Uterus (tissue), 4 donors: ENCODE measurements around the gene CDH22. TPM values are rescaled to one million over a fixed set of nuclear protein-coding genes. Genes with fewer than 3 reads are reported as not detected.

Experiments
- DNase-seq, 2 donors: peaks; one replicate each; pipeline ENCODE4 v3.0.0-alpha.2; 2019 to 2020
- H3K27ac ChIP-seq, 2 donors: fragments of 200-600 bp; sonication (generic); 1 replicate in 1 of 2; 2 replicates in 1 of 2; pipeline ENCODE4 v1.5.1; 2016 to 2018
- H3K27me3 ChIP-seq, 2 donors: fragments of 200-600 bp; sonication (generic); one replicate each; pipeline ENCODE4 v1.5.1; 2018 to 2019; ENCODE audit warnings: control low read depth in 1 of 2
- H3K36me3 ChIP-seq, 2 donors: fragments of 200-600 bp; sonication (generic); one replicate each; pipeline ENCODE4 v1.5.1; 2019; ENCODE audit warnings: control low read depth in 1 of 2
- H3K4me1 ChIP-seq, 2 donors: fragments of 200-600 bp; sonication (generic); one replicate each; pipeline ENCODE4 v1.5.1; 2018 to 2019; ENCODE audit warnings: control low read depth in 1 of 2
- H3K4me3 ChIP-seq, 2 donors: fragments of 200-600 bp; sonication (generic); 1 replicate in 1 of 2; 2 replicates in 1 of 2; pipeline ENCODE4 v1.5.1; 2018 to 2019; ENCODE audit warnings: mild to moderate bottlenecking in 1 of 2
- H3K9me3 ChIP-seq, 2 donors: fragments of 200-600 bp; sonication (generic); one replicate each; pipeline ENCODE4 v1.5.1; 2019; ENCODE audit warnings: control low read depth in 1 of 2
- POLR2A ChIP-seq, 2 donors: fragments of 450-650 bp; IDR thresholded peaks; one replicate each; pipeline ENCODE4 v1.6.1; 2016; ENCODE audit warnings: antibody characterized with exemption in 2 of 2, mild to moderate bottlenecking in 1 of 2, moderate library complexity in 1 of 2
- intact Hi-C: fragments of 100-400 bp; cut with DNase I; formaldehyde crosslinking; loops from one replicate; pipeline ENCODE4 v1.15.1; 2023; ENCODE audit warnings: low total_unique reads
- total RNA-seq, 4 donors: library from RNA; depleted of rRNA in 3 of 4; stranded (reverse); fragments of >200 nt in 3 of 4; gene quantifications; one replicate each; pipeline versions ENCODE4 v1.1.0 to v1.2.4, GENCODE V29; 2014 to 2023
- TF ChIP-seq, protein P1 (sequence below), 4 experiments: fragments of 200-600 bp in 2 of 4; fragments of 450-650 bp in 2 of 4; sonication (generic) in 2 of 4; IDR thresholded peaks; one replicate each; pipeline ENCODE4 v1.5.1; 2016 to 2019; ENCODE audit warnings: antibody characterized with exemption in 4 of 4, mild to moderate bottlenecking in 2 of 4, moderate library complexity in 1 of 4
- donor health status: DM: yes; HTN: yes; CAD: no.

Gene CDH22
- total RNA-seq, 4 donors from 2014 or later: 0.48 to 0.49 TPM; not detected in 2

- no peak overlapping the region for H3K4me3 ChIP-seq
- H3K4me1 ChIP-seq: no peaks in the 10 kb centered on the region
- H3K27ac ChIP-seq: no peak overlapping the region
- TF ChIP-seq, protein P1, sequence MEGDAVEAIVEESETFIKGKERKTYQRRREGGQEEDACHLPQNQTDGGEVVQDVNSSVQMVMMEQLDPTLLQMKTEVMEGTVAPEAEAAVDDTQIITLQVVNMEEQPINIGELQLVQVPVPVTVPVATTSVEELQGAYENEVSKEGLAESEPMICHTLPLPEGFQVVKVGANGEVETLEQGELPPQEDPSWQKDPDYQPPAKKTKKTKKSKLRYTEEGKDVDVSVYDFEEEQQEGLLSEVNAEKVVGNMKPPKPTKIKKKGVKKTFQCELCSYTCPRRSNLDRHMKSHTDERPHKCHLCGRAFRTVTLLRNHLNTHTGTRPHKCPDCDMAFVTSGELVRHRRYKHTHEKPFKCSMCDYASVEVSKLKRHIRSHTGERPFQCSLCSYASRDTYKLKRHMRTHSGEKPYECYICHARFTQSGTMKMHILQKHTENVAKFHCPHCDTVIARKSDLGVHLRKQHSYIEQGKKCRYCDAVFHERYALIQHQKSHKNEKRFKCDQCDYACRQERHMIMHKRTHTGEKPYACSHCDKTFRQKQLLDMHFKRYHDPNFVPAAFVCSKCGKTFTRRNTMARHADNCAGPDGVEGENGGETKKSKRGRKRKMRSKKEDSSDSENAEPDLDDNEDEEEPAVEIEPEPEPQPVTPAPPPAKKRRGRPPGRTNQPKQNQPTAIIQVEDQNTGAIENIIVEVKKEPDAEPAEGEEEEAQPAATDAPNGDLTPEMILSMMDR (IDR thresholded peaks at IDR 0.05): no peak
- no peak for TF ChIP-seq POLR2A (IDR thresholded peaks at IDR 0.05)
- H3K27me3 ChIP-seq: peaks cover 0 to 3% of the 10 kb centered on the region in 2 donors
- no peak for DNase-seq
- no peaks in the 10 kb centered on the region for H3K36me3 ChIP-seq
- intact Hi-C loops: no loop called here
- H3K9me3 ChIP-seq: no peaks in the 10 kb centered on the region
Measured at GRCh38 chr20:46161921-46162320, 146.4 kb downstream of the CDH22 start.

GRCh38 chr20:46160661-46161060, 147.6 kb downstream of the CDH22 start:
- TF ChIP-seq, protein P1 (IDR thresholded peaks at IDR 0.05): no peak
- TF ChIP-seq POLR2A (IDR thresholded peaks at IDR 0.05): no peak
- Histone ChIP-seq H3K4me1 (no peaks in the 10 kb centered on the region), H3K27me3 (peaks cover 0 to 3% of the 10 kb centered on the region in 2 donors), H3K27ac (no peak overlapping the region), H3K9me3 (no peaks in the 10 kb centered on the region), H3K36me3 (no peaks in the 10 kb centered on the region), H3K4me3 (no peak overlapping the region)
- DNase-seq: no peak
- intact Hi-C loops: no loop called here

DNA sequence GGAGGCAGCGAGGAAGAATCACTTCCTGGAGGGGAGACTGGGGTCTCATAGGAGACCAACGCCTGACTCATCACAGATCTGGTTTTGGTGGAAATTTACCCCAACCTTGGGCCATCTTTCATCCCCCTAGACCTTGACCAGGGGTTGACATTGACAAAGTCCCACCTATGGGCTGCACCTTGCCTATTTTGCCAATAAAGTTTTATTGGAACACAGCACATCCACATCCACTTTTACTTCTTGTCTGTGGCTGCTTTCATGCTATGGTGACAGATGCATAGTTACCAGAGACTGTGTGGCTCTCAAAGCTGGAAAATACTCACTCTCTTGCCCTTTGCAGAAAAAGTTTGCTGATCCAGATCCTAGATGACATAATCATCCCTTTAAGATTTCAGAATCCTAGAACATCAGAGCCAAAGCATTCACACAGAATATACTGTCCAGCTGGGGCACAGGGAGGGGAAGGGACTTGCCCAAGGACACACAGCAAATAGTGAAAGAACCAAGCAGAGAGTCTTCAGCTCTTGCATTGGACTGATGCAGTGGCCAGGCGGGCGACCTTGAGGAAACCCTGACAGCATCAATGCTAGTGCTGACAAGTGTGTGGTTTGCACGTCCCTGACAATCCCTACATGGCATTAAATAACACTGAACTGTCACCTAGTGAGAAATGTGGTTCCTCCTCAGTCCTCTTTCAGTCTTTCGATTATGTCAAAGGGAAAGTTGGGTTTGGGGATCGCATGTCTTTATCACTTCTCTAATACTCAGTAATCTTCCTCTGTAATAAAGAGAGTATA, 149.0 kb downstream of the CDH22 start:
- H3K9me3 ChIP-seq: no peaks in the 10 kb centered on the region
- TF ChIP-seq, protein P1 (IDR thresholded peaks at IDR 0.05): no peak
- TF ChIP-seq POLR2A (IDR thresholded peaks at IDR 0.05): no peak
- no peaks in the 10 kb centered on the region for H3K36me3 ChIP-seq
- no peaks in the 10 kb centered on the region for H3K4me1 ChIP-seq
- no peak overlapping the region for H3K4me3 ChIP-seq
- intact Hi-C loops: no loop called here
- no peak overlapping the region for H3K27ac ChIP-seq
- H3K27me3 ChIP-seq: peaks cover 0 to 3% of the 10 kb centered on the region in 2 donors
- no peak for DNase-seq

- H3K4me3 ChIP-seq: no peak overlapping the region
- TF ChIP-seq POLR2A (IDR thresholded peaks at IDR 0.05): no peak
- TF ChIP-seq, protein P1 (IDR thresholded peaks at IDR 0.05): no peak
- peaks cover 0 to 3% of the 10 kb centered on the region in 2 donors for H3K27me3 ChIP-seq
- intact Hi-C loops: no loop called here
- no peak for DNase-seq
- H3K27ac ChIP-seq: no peak overlapping the region
- H3K36me3 ChIP-seq: no peaks in the 10 kb centered on the region
- H3K9me3 ChIP-seq: no peaks in the 10 kb centered on the region
- no peaks in the 10 kb centered on the region for H3K4me1 ChIP-seq
Measured at GRCh38 chr20:46158476-46158987, 149.8 kb downstream of the CDH22 start.

- DNase-seq: no peak
- no peaks in the 10 kb centered on the region for H3K4me1 ChIP-seq
- H3K4me3 ChIP-seq: no peak overlapping the region
Measured at GRCh38 chr20:46157625-46158024, 150.7 kb downstream of the CDH22 start.

More at GRCh38 chr20:46157625-46158024, 150.7 kb downstream of the CDH22 start:
- Histone ChIP-seq H3K36me3 (no peaks in the 10 kb centered on the region), H3K27ac (no peak overlapping the region), H3K27me3 (peaks cover 0 to 3% of the 10 kb centered on the region in 2 donors), H3K9me3 (no peaks in the 10 kb centered on the region)
- no peak for TF ChIP-seq POLR2A (IDR thresholded peaks at IDR 0.05)
- TF ChIP-seq, protein P1 (IDR thresholded peaks at IDR 0.05): no peak
- intact Hi-C loops: no loop called here
